ENCODE results near the gene RTF2.
A peak's percentile ranks its signal among the peaks of the same experiment; 100 is the strongest.

Gene RTF2, protein sequence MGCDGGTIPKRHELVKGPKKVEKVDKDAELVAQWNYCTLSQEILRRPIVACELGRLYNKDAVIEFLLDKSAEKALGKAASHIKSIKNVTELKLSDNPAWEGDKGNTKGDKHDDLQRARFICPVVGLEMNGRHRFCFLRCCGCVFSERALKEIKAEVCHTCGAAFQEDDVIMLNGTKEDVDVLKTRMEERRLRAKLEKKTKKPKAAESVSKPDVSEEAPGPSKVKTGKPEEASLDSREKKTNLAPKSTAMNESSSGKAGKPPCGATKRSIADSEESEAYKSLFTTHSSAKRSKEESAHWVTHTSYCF

DNA sequence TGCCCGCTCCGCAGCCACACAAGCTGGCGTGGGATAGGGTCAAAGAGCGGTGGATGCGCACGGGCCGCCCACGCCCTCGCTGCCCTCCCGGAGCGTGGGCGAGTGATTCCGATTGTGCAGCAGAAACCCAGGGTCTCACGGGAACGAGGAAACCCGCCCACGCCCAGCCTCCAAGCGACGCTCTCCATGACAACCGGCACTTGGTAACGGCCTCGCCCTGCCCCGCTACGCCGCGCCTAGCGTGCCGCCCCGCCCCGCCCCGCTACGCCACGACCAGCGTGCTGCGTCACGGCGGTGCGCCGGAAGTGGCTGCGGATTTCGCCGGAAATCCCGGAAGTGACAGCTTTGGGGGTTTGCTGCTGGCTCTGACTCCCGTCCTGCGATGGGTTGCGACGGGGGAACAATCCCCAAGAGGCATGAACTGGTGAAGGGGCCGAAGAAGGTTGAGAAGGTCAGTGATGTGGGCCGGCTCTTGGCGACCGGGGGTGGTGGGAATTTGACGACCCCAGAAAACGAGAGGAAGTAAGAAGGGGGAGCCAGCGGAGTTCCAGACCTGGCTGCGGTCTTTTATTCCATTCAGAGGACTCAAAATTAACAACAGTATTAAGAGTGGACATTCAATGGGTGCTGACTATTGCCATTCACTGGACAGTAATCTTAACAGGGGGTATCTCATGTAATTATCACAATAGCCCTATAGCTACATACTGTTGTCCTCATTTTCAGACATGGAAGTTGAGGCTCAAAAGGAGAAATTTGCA lies at the start of gene RTF2:
Gene RTF2, plus strand, starts transcription at position 312 of the 761 bp plus-strand sequence. Its CDS starts 71 bp downstream, at position 383.
- DNase-seq = peak; percentile 99

DNA sequence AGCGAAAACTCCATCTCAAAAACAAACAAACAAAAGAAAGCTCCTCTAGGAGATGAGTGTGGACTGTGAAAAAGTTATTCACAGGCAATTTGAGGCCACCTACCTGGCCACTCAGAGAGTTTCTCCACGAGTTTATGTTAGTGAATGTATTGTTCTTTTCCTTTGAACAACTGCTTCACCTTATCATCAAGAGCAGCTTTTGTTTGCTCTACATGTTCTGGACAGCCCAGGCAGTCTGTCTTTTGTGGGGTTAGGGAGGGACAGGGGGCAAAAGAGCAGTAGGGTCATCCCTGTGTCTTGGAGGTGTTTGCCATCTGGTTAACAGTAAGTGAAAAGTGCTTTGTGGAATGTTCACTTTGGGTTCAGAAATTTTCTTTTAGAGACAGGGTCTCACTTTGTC lies 48.4 kb upstream of the RTF2 start:
- no peak for DNase-seq

DNA sequence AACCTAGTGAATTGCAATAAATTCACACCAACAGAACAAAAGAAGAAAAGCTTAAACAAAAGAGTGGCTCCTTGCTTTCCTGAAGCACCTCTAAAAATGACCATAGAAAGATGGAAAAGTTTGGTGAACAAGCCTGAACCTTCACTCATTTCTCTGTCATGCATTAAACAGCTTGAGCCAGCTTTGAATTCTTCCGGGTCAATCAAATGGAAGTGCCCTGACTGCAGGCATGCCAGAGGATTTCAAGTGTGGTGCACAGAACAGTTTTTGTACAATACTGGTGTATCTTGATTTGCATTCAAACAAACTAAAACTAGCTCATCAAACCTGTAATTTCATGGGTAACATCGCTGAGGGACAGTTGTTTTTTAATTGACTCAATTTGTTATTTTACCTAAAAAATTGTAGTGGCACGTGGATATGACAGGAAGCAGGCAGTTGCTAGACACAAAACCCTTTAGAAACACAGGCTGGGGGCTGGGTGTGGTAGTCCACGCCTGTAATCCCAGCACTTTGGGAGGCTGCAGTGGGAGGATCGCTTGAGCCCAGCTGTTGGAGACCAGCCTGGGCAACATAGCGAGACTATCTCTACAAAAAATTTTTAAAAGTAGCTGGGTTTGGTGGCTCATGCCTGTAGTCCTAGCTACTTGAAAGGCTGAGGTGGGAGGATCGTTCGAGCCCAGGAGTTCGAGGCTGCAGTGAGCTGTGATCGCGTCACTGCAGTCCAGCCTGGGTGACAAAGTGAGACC lies 47.3 kb upstream of the RTF2 start:
- no peak for DNase-seq

DNA sequence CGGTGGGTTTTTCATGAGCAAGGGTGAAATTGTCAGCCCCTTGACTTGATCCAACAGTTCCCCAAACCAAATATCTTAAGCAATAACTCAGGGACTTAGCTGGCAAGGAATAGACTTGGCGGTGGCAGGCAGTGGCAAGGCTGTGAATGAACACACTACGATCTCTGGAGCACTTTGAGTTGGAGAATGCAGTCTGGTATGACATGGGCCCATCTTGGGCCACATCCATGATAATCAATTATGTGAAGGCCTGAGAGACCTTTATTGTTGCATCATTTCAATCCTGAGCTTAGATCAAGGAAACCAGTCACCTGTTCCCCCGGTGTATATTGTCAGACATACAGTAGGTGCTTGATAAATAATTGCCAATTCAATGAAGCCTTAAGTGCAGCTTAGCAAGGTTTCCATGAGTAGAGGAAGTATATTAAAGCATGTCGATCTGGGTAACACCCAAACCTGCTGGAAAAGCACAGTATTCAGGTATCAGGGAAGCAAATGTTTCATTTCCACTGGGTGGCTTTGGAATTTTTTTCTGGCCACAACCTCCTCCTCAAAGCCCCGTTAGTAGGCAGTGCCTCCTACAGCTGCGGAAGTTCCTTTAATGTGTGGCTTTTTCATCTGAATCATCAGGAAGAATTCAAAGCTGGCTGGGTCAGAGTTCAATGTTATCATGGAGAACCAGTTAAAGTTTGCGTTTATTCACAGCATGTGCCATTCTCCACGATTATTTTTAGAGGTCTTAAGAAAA lies 46.2 kb upstream of the RTF2 start:
- DNase-seq = no peak

DNA sequence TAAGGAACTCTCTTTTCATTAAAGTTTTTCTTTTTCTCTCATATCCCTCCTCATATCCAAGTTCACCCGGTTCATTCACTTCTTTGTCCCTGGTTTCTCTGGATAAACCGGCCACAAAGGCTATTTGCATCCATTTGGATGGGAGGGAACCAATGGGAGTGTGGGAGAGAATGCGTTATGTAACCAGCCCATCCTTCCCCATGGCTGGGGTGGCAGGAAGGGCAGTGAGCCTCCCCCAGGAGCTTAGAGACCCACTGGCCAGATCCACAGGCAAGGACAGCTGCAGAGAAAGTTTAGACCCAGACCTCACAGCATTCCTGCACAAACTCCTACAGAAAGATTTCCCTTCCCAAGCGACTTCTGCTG lies 45.6 kb upstream of the RTF2 start:
- DNase-seq = no peak

DNA sequence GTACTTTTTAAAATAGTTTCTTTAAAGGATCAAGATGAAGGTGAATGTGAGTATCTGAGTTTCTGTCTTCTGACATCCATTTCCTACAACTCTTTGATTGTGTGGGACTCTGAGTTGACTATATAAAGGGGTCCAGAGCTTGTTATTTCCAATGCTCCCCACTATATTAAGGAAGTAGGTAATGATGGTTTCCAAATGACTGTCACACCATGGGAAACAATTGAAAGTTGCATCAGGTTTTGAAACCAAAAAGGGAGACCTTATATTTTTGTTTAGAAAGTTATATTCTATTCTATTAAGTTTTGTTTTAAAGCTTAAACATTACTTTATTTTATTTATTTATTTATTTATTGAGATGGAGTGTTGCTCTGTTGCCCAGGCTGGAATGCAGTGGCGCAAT lies 45.2 kb upstream of the RTF2 start:
- DNase-seq = no peak

DNA sequence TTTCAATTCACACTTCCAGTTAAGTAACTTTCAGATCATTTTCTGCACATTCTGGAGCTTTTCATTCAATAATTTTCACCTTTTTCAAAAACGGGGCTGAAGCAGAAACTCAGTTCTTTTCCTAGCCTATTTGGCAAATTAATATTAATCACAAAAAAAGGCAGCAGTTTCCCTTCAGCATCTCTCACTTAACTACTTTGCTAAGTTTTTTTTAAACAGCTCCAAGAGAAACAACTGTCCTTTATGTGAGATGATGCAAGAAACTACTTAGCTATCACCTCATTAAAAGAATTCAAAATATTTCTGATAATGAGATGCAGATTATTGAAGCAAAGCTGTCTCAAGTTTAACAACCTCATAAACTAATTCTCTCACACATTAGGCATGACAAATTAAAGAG lies 44.5 kb upstream of the RTF2 start:
- DNase-seq = no peak

DNA sequence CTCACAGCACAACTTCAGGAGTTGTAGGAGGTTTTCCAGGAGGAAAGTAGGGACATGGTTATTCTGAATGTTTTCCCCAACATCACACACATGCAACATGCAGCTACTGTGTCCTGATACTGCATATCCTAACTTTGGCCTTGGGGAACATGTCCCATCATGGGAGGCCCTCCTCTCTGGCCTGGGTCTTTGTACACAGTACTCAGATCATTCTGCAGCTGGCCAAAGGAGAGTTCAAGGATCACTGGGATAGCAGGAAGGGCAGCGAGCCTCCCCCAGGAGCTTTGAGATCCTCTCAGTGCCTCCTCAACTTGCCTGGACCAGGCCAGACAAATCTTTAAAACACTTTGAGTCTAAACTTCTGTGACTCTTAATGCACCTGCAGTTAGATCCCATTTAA lies 43.5 kb upstream of the RTF2 start:
- DNase-seq = no peak

DNA sequence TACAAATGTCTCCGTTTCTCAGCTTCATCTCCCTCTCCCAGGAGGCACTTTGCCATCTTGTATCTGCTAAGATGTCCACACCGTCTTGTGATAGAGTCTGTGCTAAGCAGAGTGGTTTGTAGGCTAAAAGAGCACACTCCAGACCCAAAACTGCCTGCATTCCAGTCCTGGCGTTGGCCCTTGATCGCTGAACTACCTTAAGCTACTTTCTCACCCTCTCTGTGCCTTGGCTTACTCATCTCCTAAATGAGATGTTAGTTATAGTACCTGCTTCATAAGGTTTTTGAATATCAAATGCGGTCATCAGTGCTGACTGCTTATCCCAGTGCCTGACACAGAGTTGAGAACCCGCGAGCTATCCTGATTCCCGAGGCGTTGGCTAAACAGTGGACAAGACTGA lies 42.4 kb upstream of the RTF2 start:
- DNase-seq = no peak

DNA sequence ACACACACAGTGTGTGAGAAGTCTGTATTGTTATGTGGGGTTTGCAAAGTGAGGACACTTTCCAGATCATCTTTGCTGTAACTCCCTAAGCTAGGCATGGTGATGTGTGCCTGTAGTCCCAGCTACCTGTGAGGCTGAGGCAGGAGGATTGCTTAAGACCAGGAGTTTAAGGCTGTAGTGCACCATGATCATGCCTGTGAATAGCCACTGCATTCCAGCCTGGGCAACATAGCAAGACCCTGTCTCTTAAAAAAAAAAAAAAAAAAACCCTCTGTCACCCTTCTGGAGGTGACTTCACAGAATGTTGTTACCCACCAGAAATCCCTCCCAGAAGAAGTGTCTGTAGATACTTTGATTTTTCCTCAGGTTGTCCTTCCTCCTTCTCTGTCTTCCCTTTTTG lies 41.5 kb upstream of the RTF2 start:
- DNase-seq = peak; percentile 26

DNA sequence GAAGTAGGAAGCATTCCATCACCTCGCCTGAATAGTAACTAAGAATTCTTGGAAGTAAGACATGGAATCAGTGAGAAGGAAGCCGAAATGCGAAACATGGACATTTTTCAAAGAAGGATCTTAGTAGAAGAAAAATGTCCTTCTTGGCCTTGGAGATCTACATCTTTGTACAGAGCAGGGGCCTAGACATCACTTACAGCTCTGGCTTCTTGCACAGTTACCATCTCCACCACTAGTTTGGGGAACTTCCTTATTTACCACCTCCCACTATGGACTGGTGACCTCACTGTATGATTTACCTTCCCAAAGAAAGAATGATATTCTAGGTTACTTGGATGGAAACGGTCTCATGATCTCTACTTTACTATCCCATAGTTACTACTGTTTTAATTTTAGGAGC lies 40.6 kb upstream of the RTF2 start:
- no peak for DNase-seq

DNA sequence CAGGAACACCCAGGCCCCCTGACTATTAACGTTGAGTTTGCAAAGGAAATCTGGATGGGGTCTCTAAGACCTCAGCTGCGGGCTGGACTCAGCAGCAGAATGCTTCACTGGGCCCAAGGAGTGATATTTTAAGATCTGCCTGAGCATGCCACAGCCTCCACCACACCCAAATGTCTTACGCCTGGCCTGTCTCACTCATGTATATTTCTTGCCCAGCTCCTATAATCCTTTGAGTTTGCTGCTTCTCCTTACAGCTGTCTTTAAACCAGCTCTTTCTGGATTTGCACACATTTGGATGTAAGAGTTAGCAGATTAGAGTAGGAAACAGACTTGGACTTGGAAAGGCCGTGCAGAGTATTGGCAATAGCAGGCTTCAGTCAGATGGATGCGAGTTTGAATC lies 40.0 kb upstream of the RTF2 start:
- DNase-seq = peak; percentile 47

DNA sequence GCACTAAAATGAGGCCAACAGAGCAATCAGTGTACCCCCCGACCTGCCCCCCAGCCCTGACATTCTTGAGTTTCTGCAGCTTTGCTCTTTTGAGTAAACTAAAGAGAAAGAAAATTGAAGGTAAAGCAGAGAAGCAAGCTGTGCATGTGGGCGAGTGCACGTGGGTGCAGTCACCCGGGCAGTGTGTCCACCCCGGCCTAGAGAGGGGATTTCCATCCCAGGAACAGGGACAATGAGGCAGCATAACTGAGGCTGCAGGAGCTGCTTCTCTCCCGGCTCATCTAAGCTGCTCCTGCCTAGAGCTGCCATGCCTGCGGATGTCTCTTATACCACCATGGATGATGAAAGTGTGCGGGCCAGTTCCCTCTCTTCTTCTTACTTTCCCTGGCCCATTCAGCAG lies 39.5 kb upstream of the RTF2 start:
- peak; percentile 38 for DNase-seq

DNA sequence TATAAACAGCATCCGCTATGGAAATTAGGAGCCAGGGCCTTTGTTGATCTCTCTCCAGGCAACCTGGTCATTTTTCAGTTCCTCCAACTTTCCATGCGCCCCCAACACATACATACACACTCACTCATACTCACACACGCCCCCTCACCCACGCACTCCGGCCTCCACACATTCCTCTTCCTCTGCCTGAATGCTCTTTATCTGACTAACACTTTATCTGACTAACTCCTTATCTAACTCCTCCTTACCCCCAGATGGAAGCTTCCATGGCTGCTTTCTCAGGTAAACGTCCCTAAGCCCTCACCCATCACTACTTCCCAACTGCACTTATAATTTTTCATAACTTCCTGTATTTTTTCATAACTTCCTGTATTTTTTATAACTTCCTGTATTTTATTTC lies 38.9 kb upstream of the RTF2 start:
- peak; percentile 62 for DNase-seq

DNA sequence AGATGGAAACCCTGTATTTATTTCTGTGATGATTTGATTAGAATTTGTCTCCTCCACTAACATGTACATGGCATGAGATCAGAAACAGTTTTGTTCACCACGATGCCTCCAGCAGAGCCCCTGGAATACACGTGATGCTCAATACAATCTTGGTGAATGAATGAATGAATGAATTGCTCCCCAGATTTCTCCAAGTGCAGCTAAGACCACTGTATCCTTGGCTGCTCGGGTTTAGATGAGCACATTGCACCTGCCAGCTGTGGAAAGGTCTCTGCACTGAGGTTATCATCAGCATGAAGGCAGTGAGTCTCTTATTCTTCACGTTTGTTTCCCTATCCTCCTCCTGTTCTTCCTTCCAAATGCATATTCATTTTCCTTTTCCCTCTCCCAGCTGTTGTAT lies 38.5 kb upstream of the RTF2 start:
- DNase-seq = peak; percentile 32

DNA sequence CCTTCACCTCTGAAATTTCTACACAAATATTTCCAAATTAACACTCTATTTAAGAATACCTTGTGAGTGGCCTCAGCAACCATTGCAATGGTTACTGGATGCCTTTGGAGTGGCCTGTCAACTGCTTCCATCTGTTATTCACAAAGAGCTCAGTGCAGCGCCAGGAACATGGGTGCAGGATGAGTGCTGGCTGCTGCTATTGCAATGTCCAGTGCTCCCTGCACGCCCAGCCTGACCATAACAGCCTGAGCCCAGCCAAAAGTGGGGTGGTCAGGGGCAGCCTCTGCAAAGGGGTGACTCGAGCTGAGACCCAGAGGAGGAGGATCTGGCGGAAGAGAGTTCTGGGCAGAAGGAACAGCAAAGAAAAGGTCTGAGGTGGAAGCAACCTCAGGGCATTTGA lies 38.0 kb upstream of the RTF2 start:
- peak; percentile 43 for DNase-seq

DNA sequence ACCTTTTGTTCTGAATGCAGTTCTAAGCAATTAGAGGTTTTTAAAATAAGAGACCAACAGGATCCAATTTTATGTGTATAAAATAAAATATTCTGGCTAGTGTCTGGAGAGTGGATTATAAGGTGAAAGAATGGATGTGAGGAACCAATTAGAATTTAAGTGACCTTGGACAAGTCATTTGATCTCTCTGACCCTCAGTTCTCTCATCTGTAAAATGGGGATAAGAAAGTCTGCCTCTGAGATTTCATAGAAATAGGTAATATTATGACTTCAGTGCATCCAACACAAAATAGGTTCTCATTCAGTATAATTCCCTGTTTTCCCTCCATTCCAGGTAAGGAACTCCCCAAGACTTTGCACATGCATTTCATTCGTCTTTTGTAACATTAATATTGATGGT lies 37.5 kb upstream of the RTF2 start:
- no peak for DNase-seq

DNA sequence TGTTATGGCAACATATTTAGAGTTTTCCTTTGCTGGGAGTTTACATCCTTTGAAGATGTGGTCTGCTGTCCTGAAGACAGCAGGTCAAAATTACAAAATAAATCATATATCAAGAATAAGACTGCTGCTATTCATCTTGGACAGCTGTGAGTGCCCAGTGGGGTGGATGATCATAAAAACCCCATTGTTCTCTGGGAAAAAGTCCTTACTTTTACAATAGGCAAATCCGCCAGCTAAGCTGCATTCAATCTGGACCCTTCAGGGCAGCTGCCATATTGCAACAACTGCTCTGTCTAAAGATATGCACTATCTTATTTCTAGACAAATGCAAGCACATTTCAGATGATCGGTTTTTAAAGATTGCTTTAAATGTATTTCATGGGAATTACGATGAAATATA lies 37.0 kb upstream of the RTF2 start:
- DNase-seq = peak; percentile 28

DNA sequence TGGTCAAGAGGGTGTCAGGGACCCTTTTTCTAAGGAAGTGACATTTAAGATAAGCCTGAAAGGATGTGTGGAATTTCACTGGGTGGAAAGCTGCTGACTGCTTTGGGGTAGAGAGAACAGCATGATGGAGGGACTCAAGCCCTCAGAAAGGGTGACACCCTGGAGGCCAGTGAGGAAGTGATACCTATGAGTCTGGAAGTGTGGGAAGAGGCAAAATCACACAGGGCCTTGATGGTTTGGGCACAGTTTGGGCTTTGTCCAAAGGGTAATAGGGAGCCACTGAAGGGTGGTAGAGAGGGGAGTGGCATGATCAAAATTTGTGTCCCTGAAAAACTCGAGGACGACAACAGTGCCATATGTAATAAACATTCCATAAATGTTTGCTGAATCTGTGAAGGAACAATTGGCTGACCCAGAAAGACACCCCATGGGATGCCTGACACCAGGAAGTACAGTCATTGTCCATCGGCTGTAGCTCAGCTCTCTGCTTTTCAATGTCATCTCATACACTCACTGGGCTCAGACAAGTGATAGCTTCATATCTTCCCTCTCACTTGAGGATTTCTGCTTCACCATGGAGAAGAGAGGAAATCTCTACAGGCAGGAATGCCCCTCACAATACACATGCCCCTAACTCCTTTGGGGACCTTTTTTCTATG lies 35.1 kb upstream of the RTF2 start:
- DNase-seq = peak; percentile 28

DNA sequence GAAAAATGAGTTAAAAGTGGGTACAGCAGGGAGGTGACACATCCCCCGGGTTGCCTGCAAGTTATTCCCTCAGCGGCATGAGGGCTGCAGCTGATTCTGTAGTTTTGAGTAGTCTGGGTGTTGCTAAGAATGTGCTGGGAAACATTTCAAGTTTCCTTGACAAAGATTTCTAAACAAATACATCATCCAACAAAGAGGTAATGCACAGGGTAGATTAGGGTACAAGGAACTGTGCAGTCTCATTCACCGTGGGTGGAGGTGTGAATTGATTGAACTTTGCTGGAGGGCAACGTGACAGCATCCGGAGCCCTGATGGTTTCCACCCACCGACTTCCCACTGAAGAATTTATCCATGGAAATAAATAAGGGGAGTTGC lies 34.6 kb upstream of the RTF2 start:
- peak; percentile 50 for DNase-seq

DNA sequence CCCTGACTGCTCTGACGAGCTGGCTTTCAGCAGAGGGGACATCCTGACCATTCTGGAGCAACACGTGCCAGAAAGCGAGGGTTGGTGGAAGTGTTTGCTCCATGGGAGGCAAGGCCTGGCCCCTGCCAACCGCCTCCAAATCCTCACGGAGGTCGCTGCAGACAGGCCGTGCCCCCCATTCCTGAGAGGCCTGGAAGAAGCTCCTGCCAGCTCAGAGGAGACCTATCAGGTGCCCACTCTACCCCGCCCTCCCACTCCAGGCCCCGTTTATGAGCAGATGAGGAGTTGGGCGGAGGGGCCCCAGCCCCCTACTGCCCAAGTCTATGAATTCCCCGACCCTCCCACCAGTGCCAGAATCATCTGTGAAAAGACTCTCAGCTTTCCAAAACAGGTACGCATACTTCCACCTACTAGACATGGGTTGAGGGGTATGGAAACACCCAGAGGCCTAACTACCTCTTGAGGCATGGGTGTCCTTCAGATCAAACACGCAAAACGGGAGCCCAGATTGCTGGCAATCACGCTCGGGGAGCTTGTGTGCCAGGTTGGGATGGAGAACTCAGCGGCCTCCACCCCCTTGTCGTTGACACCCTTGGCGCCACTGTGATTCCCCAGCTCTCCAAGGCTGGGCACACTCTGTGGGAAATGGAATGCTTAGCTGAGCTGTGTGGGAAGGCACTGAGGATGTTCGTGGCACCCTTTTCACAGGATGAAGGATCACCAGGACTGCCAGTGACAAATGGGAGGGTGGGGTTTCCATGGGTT lies 31.0 kb upstream of the RTF2 start:
- peak; percentile 41 for DNase-seq

DNA sequence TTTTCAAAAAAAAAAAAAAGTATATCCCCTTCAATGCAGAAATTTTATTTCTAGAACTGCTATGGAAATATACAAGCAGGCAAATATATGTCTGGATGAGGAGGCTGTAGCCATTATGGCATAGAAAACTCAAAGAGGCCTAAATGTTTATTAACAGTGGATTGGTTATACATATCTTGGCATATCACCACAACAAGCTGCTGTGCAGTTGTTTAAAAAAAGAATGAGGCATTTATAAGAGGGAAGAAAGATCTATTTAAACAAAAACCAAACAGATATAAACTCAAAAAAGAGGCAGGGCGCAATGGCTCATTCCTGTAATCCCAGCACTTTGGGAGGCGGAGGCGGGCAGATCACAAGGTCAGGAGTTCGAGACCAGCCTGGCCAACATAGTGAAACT lies 30.1 kb upstream of the RTF2 start:
- no peak for DNase-seq

Measured in activated CD8-positive, alpha-beta memory T cell treated with anti-CD3 and anti-CD28 coated beads, Interleukin-2, amount 50 U/mL, for 48 hours (primary cell).